ENCODE data around the gene ADNP. TPM values are rescaled to one million over a fixed set of nuclear protein-coding genes. Genes with fewer than 3 reads are reported as not detected.

Gene ADNP
- total and polyA plus RNA-seq, 2 of the 13 experiments (the other 11 are each of a cell fraction or from before 2014, with no cell fraction given): 21.0 to 21.5 TPM

- POLR2A ChIA-PET: no interaction called here
- Histone ChIP-seq H3K9ac (ENCODE audit: insufficient read depth, low read depth, low read length) (no peak overlapping the region), H3K36me3 (replicated peaks in 1 of 2; ENCODE audit: control insufficient read depth in 1 of 2, insufficient read depth in 2 of 2, low read length in 2 of 2) (peaks cover 29 to 70% of the 10 kb centered on the region in 2 experiments), H2AFZ (ENCODE audit: low read length) (no peak overlapping the region), H3K4me3 (replicated peaks in 1 of 3; ENCODE audit: insufficient read depth in 1 of 3, low read depth in 2 of 3, low read length in 3 of 3) (no peak overlapping the region), H3K4me1 (ENCODE audit: insufficient read depth, low read length) (peaks cover 26% of the 10 kb centered on the region), H3K27me3 (ENCODE audit: control insufficient read depth in 1 of 2, insufficient read depth in 2 of 2, low read length in 2 of 2) (no peaks in the 10 kb centered on the region), H3K4me2 (ENCODE audit: low read depth, low read length) (no peak overlapping the region), H3K9me3 (ENCODE audit: low read length) (no peaks in the 10 kb centered on the region), H3K79me2 (ENCODE audit: insufficient read depth, low read length) (no peaks in the 10 kb centered on the region), H3K27ac (ENCODE audit: extremely low read length, insufficient read depth, low read length) (no peak overlapping the region), H4K20me1 (ENCODE audit: insufficient read depth, low read length) (peaks cover 3% of the 10 kb centered on the region; the same call in 1 of the 2 replicates)
- intact Hi-C loops (cut with micrococcal nuclease; ENCODE audit: unreplicated experiment): loop anchor here (2.0 kb wide), 1 partner anchor 37 kb away; no protein-coding TSS in a partner anchor
- BruUV-seq (replicated peaks): no TSS peak
- in situ Hi-C loops (cut with HindIII; ENCODE audit: extremely low pct_ligation_motif_present, low pct_unique_long_range_greater_than_20kb): no loop called here
- no peak for DNase-seq (ENCODE audit: low spot score)
- no peak for FAIRE-seq
- CTCF ChIA-PET (ENCODE audit: low intra/inter-chr PET ratio, low total read pairs): no interaction called here
- WGBS (ENCODE audit: low lambda C conversion rate): 95% methylated on average over 7 of the region's 7 CpGs
- peak; percentile 90 for TF ChIP-seq RBM22 (optimal IDR thresholded peaks at IDR 0.05; ENCODE audit: low read length)
- no peak for TF ChIP-seq REL (CRISPR knock-in tag; conservative IDR thresholded peaks at IDR 0.05)
- TF ChIP-seq JUND (CRISPR knock-in tag; IDR thresholded peaks at IDR 0.05): no peak
- TF ChIP-seq ZNF839 (CRISPR knock-in tag; IDR thresholded peaks at IDR 0.05; ENCODE audit: borderline replicate concordance): no peak
- no peak for ATAC-seq
Observed at GRCh38 chr20:50893620-50894019, 37.6 kb downstream of the ADNP start.

- no TSS peak for BruUV-seq (replicated peaks)
- H3K27me3 ChIP-seq (ENCODE audit: control insufficient read depth in 1 of 2, insufficient read depth in 2 of 2, low read length in 2 of 2): no peaks in the 10 kb centered on the region
- POLR2A ChIA-PET: interaction anchor here (1.4 kb wide), 1 partner anchor 20 kb away, joined by 3 read pairs; no protein-coding TSS in a partner anchor
- ATAC-seq: no peak
- peaks cover 25 to 60% of the 10 kb centered on the region in 2 experiments for H3K36me3 ChIP-seq (replicated peaks in 1 of 2; ENCODE audit: control insufficient read depth in 1 of 2, insufficient read depth in 2 of 2, low read length in 2 of 2)
- no peaks in the 10 kb centered on the region for H3K9me3 ChIP-seq (ENCODE audit: low read length)
- no peak for FAIRE-seq
- no peak overlapping the region for H3K9ac ChIP-seq (ENCODE audit: insufficient read depth, low read depth, low read length)
- no peak overlapping the region for H3K27ac ChIP-seq (ENCODE audit: extremely low read length, insufficient read depth, low read length)
- DNase-seq (ENCODE audit: low spot score): no peak
- in situ Hi-C loops (cut with HindIII; ENCODE audit: extremely low pct_ligation_motif_present, low pct_unique_long_range_greater_than_20kb) (no loop called here), intact Hi-C loops (cut with micrococcal nuclease; ENCODE audit: unreplicated experiment) (no loop called here)
- H4K20me1 ChIP-seq (ENCODE audit: insufficient read depth, low read length): peaks cover 6% of the 10 kb centered on the region; the same call in 1 of the 2 replicates
- peaks cover 26% of the 10 kb centered on the region for H3K4me1 ChIP-seq (ENCODE audit: insufficient read depth, low read length)
- no peak overlapping the region for H3K4me2 ChIP-seq (ENCODE audit: low read depth, low read length)
- no peak overlapping the region for H2AFZ ChIP-seq (ENCODE audit: low read length)
- H3K79me2 ChIP-seq (ENCODE audit: insufficient read depth, low read length): no peaks in the 10 kb centered on the region
- H3K4me3 ChIP-seq (replicated peaks in 1 of 3; ENCODE audit: insufficient read depth in 1 of 3, low read depth in 2 of 3, low read length in 3 of 3): no peak overlapping the region
- no peak for TF ChIP-seq GABPB1 (CRISPR knock-in tag; IDR thresholded peaks at IDR 0.05)
- TF ChIP-seq MED13 (CRISPR knock-in tag; IDR thresholded peaks at IDR 0.05): no peak
- no peak for TF ChIP-seq ELK4 (CRISPR knock-in tag; IDR thresholded peaks at IDR 0.05; ENCODE audit: borderline replicate concordance)
- no peak for TF ChIP-seq KAT7 (CRISPR knock-in tag; IDR thresholded peaks at IDR 0.05; ENCODE audit: borderline replicate concordance)
- no peak for TF ChIP-seq KDM1A (CRISPR knock-in tag; IDR thresholded peaks at IDR 0.05)
- TF ChIP-seq HIC2 (CRISPR knock-in tag; IDR thresholded peaks at IDR 0.05; ENCODE audit: low read depth): no peak
- no peak for TF ChIP-seq POLR2AphosphoS5 (IDR thresholded peaks at IDR 0.05; ENCODE audit: low read depth, low read length)
- 98% methylated on average over 8 of the region's 8 CpGs for WGBS (ENCODE audit: low lambda C conversion rate)
- CTCF ChIA-PET (ENCODE audit: low intra/inter-chr PET ratio, low total read pairs): no interaction called here
Observed at GRCh38 chr20:50892394-50892793, 38.8 kb downstream of the ADNP start.

Measured in HepG2 (cell line).